Measurements from ENCODE around the gene COPS6.

- TF ChIP-seq CTCF (IDR thresholded peaks at IDR 0.05), result no peak
- no peak for TF ChIP-seq EP300 (IDR thresholded peaks at IDR 0.05)
- no peak for TF ChIP-seq POLR2A (IDR thresholded peaks at IDR 0.05)
These were observed 27.1 kb upstream of the COPS6 start for GRCh38 chr7:100061518-100062193.
